Pons (tissue), 1 donor: Measurements from ENCODE around the gene IGF2BP1.
"Not testable (repeated sequence)": the region's sequence is repeated elsewhere in the genome, so short reads cannot be mapped to it uniquely, and the experiment has no call there.

Source experiments
- DNase-seq: peaks from one replicate; pipeline ENCODE4 v3.0.0-alpha.2; 2016; ENCODE audit warnings: low spot score

Gene IGF2BP1

DNA sequence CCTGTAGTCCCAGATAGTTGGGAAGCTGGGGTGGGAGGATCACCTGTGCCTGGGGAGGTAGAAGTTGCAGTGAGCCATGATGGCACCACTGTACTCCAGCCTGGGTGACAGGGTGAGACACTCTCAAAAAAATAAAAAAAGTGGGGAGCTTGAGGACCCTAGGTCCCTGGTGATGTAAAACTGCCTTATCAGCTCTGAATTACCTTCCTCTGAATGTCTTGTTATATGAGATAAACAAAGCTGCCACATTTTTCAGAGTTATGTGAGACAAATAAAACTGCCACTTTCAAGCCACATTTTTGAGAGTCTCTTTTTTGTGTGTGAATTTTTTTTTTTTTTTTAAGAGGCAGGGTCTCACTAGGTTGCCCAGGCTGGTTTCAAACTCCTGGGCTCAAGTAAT lies 103.4 kb downstream of the IGF2BP1 start:
- no peak for DNase-seq

DNA sequence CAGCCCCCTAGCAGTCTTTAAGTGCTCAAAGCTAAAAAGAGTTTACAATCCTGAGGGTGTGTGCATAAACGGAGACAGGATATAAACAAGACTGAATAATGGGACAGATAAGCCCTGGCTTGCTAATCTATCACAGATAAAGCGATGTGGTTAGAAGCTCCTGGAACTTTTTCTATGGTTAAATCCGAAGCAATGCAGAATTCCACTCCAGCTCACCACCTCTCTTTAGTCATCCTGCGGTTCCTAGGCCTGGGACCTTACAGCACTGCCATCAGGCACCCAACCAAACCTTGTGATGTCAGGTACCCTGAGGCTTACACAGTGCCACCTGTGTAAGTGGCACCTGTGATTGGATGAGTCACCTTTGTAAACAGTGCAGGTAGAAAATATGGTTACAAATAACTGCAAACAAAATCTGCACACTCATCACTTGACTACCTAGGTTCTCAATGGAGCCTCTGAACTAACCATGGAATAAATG lies 103.9 kb downstream of the IGF2BP1 start:
- DNase-seq = no peak

DNA sequence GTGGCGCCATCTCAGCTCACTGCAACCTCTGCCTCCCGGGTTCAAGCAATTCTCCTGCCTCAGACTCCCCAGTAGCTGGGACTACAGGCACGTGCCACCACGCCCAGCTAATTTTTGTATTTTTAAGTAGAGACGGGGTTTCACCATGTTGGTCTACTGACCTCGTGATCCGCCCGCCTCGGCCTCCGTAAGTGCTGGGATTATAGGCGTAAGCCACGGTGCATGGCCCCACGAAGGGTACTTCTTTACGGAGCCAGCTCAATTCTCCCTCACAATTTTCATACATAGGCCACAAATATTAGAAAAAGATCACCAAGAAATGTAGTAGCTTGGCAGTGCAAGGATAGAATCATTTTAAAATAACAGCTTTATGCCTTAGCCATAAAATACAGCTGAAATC lies 106.2 kb downstream of the IGF2BP1 start:
- DNase-seq = not testable (repeated sequence)

- no peak for DNase-seq
These were observed 107.4 kb downstream of the IGF2BP1 start for GRCh38 chr17:49104511-49105074.
